H1 (cell line): ENCODE data around the gene MROH2A. TPM values are rescaled to one million over a fixed set of nuclear protein-coding genes. Genes with fewer than 3 reads are reported as not detected.
A peak's percentile ranks its signal among the peaks of the same experiment; 100 is the strongest.

ENCODE experiments used
- CTCF ChIA-PET: fragments of 300-600 bp; sonication (Branson Sonifier 250); formaldehyde crosslinking; loops from one replicate; lab custom pipeline; 2021; ENCODE audit not compliant: partially characterized antibody; lab: Charles Lee
- POLR2A ChIA-PET: fragments of 300-600 bp; sonication (Branson Sonifier 250); formaldehyde crosslinking; loops from one replicate; lab custom pipeline; 2021; ENCODE audit warnings: inconsistent platforms; ENCODE audit not compliant: partially characterized antibody; lab: Charles Lee
- DNase-seq, 2 experiments: peaks; one replicate each; pipeline versions ENCODE4 v3.0.0 to v3.0.0-alpha.2; 2010 to 2022; ENCODE audit warnings: low spot score in 2 of 2, low read depth in 1 of 2, mixed read lengths in 1 of 2
- FAIRE-seq: peaks from 2 replicates; lab custom pipeline; 2011; peaks lifted over from hg19 to GRCh38; lab: Jason Lieb, UNC
- H2AFZ ChIP-seq: 2 replicates; pipeline ENCODE4 v1.8.1; 2012; ENCODE audit warnings: low read length, inconsistent platforms
- H2AK5ac ChIP-seq: 2 replicates; pipeline ENCODE4 v1.6.1; 2013; ENCODE audit warnings: low read depth, low read length
- H2BK120ac ChIP-seq: replicated peaks from 2 replicates; pipeline ENCODE3; 2013; ENCODE audit warnings: low read depth, low read length, inconsistent platforms
- H2BK12ac ChIP-seq: 2 replicates; pipeline ENCODE4 v1.6.1; 2013; ENCODE audit warnings: low read depth, low read length
- H2BK15ac ChIP-seq: 2 replicates; pipeline ENCODE4 v1.6.1; 2013; ENCODE audit warnings: low read length
- H2BK20ac ChIP-seq: 2 replicates; pipeline ENCODE4 v1.6.1; 2013; ENCODE audit warnings: low read length
- H2BK5ac ChIP-seq: 2 replicates; pipeline ENCODE4 v1.6.1; 2013; ENCODE audit warnings: low read depth, low read length
- H3K14ac ChIP-seq: 2 replicates; pipeline ENCODE4 v1.6.1; 2013; ENCODE audit warnings: inconsistent platforms; ENCODE audit not compliant: insufficient read length
- H3K18ac ChIP-seq: 2 replicates; pipeline ENCODE4 v1.6.1; 2013; ENCODE audit warnings: low read length; ENCODE audit errors: extremely low read depth
- H3K23ac ChIP-seq: 2 replicates; pipeline ENCODE4 v1.6.1; 2013; ENCODE audit warnings: inconsistent platforms; ENCODE audit not compliant: insufficient read length
- H3K23me2 ChIP-seq: 2 replicates; pipeline ENCODE4 v1.6.1; 2013; ENCODE audit warnings: low read depth, low read length
- H3K27ac ChIP-seq: 2 replicates; pipeline ENCODE4 v1.6.1; 2011; ENCODE audit warnings: low read depth, low read length, inconsistent platforms
- H3K27me3 ChIP-seq, 4 experiments: replicated peaks in 1 of 4; 1 replicate in 1 of 4; 2 replicates in 3 of 4; pipeline versions ENCODE4 v1.6.1 to v1.8.1; 2011 to 2013; ENCODE audit warnings: low read length in 3 of 4, mild to moderate bottlenecking in 3 of 4, inconsistent platforms in 2 of 4, mixed read lengths in 2 of 4, moderate library complexity in 1 of 4; ENCODE audit not compliant: control insufficient read depth in 3 of 4, insufficient read depth in 3 of 4; ENCODE audit errors: extremely low read depth in 1 of 4
- H3K36me3 ChIP-seq, 4 experiments: 2 replicates each; pipeline versions ENCODE4 v1.6.1 to v1.8.1; 2011 to 2013; ENCODE audit warnings: mild to moderate bottlenecking in 4 of 4, low read length in 3 of 4, moderate library complexity in 2 of 4, control low read depth in 1 of 4, inconsistent platforms in 1 of 4; ENCODE audit not compliant: insufficient read depth in 4 of 4, control insufficient read depth in 2 of 4
- H3K4ac ChIP-seq: replicated peaks from 2 replicates; pipeline ENCODE3; 2013; ENCODE audit warnings: low read length, low read depth, mixed read lengths, inconsistent platforms; ENCODE audit not compliant: insufficient read length
- H3K4me1 ChIP-seq, 4 experiments: replicated peaks in 1 of 4; 1 replicate in 1 of 4; 2 replicates in 3 of 4; pipeline versions ENCODE4 v1.6.1 to v1.8.1; 2011 to 2013; ENCODE audit warnings: low read length in 3 of 4, inconsistent platforms in 2 of 4, mixed read lengths in 1 of 4; ENCODE audit not compliant: insufficient read depth in 4 of 4, control insufficient read depth in 3 of 4
- H3K4me2 ChIP-seq, 2 experiments: 2 replicates each; pipeline versions ENCODE4 v1.6.1 to v1.8.1; 2011 to 2013; ENCODE audit warnings: low read depth in 2 of 2, low read length in 2 of 2, control low read depth in 1 of 2, inconsistent platforms in 1 of 2, mild to moderate bottlenecking in 1 of 2; ENCODE audit not compliant: insufficient read depth in 1 of 2
- H3K4me3 ChIP-seq, 4 experiments: fragments of 200-600, 300-600 bp in 1 of 4; sonication (generic), shearing (Covaris generic), sonication (Bioruptor Twin) in 1 of 4; 2 replicates each; pipeline versions ENCODE4 v1.5.1 to v1.8.1; 2011 to 2016; ENCODE audit warnings: low read length in 4 of 4, low read depth in 3 of 4, control low read depth in 2 of 4, inconsistent platforms in 2 of 4, mild to moderate bottlenecking in 2 of 4, mixed read lengths in 1 of 4, moderate library complexity in 1 of 4; ENCODE audit not compliant: insufficient read depth in 2 of 4; ENCODE audit errors: extremely low read depth in 1 of 4
- H3K56ac ChIP-seq: replicated peaks from 2 replicates; pipeline ENCODE3; 2013; ENCODE audit warnings: low read depth, mild to moderate bottlenecking, mixed read lengths, low read length, inconsistent platforms; ENCODE audit not compliant: insufficient read length
- H3K79me1 ChIP-seq: 2 replicates; pipeline ENCODE4 v1.6.1; 2013; ENCODE audit warnings: low read depth, low read length, control low read depth
- H3K79me2 ChIP-seq, 2 experiments: 2 replicates each; pipeline versions ENCODE4 v1.6.1 to v1.8.1; 2012 to 2013; ENCODE audit warnings: low read length in 2 of 2, mild to moderate bottlenecking in 2 of 2, inconsistent platforms in 1 of 2; ENCODE audit not compliant: insufficient read depth in 2 of 2, control insufficient read depth in 1 of 2
- H3K9ac ChIP-seq, 4 experiments: replicated peaks in 1 of 4; 1 replicate in 1 of 4; 2 replicates in 3 of 4; pipeline versions ENCODE4 v1.6.1 to v1.8.1; 2011 to 2013; ENCODE audit warnings: low read depth in 3 of 4, low read length in 3 of 4, control low read depth in 2 of 4, mild to moderate bottlenecking in 2 of 4, moderate library complexity in 2 of 4, inconsistent platforms in 1 of 4; ENCODE audit errors: extremely low read depth in 1 of 4
- H3K9me3 ChIP-seq, 2 experiments: 2 replicates each; pipeline versions ENCODE4 v1.6.1 to v1.8.1; 2012 to 2013; ENCODE audit warnings: mild to moderate bottlenecking in 2 of 2, moderate library complexity in 2 of 2, control low read depth in 1 of 2, inconsistent platforms in 1 of 2, low read depth in 1 of 2, low read length in 1 of 2, mixed read lengths in 1 of 2; ENCODE audit not compliant: insufficient read depth in 2 of 2
- H4K20me1 ChIP-seq, 2 experiments: replicated peaks in 1 of 2; 2 replicates each; pipeline versions ENCODE3 to v1.8.1; 2011 to 2013; ENCODE audit warnings: inconsistent platforms in 2 of 2, low read length in 2 of 2, mild to moderate bottlenecking in 1 of 2; ENCODE audit not compliant: insufficient read depth in 2 of 2, control insufficient read depth in 1 of 2
- H4K5ac ChIP-seq: 2 replicates; pipeline ENCODE4 v1.6.1; 2013; ENCODE audit warnings: low read length, low read depth, mixed read lengths, inconsistent platforms; ENCODE audit not compliant: insufficient read length
- H4K8ac ChIP-seq: 2 replicates; pipeline ENCODE4 v1.8.0; 2013; ENCODE audit warnings: mild to moderate bottlenecking, moderate library complexity, low read length, inconsistent platforms; ENCODE audit not compliant: insufficient read depth; ENCODE audit errors: extremely low read depth
- H4K91ac ChIP-seq: replicated peaks from 2 replicates; pipeline ENCODE3; 2013; ENCODE audit warnings: low read length, mixed read lengths, inconsistent platforms; ENCODE audit not compliant: insufficient read length
- GABPA ChIP-seq: IDR thresholded peaks from 2 replicates; pipeline ENCODE4 v1.6.1; 2011; ENCODE audit warnings: mild to moderate bottlenecking, low read length, moderate library complexity, borderline replicate concordance; ENCODE audit not compliant: insufficient read depth
- KDM1A ChIP-seq: fragments of 200-600, 300-600 bp; sonication (generic); IDR thresholded peaks from 2 replicates; pipeline ENCODE4 v1.7.1; 2016; ENCODE audit warnings: mild to moderate bottlenecking, low read length, borderline replicate concordance
- RBBP5 ChIP-seq: IDR thresholded peaks from 2 replicates; pipeline ENCODE4 v1.7.1; 2012; ENCODE audit warnings: low read depth, mild to moderate bottlenecking, inconsistent platforms, low read length, moderate library complexity, borderline replicate concordance
- RXRA ChIP-seq: IDR thresholded peaks from 2 replicates; pipeline ENCODE4 v1.6.1; 2011; ENCODE audit warnings: low read depth, mild to moderate bottlenecking, low read length, moderate library complexity; ENCODE audit not compliant: insufficient read depth
- WGBS, 2 experiments: shearing (Covaris generic) in 1 of 2; methylation state at CpG; one replicate each; pipeline versions ENCODE4 v1.1.6 to v1.1.7; 2013 to 2015; ENCODE audit warnings: low lambda C conversion rate in 2 of 2, mixed read lengths in 2 of 2, inconsistent platforms in 1 of 2, low coverage in 1 of 2, missing lambda C conversion rate in 1 of 2; ENCODE audit not compliant: insufficient replicate concordance in 2 of 2, insufficient coverage in 1 of 2, insufficient read length in 1 of 2; ENCODE audit errors: extremely low coverage in 1 of 2, missing lambda C conversion rate in 1 of 2; 5-methylcytosine and 5-hydroxymethylcytosine counted together
- polyA plus RNA-seq, 7 experiments: library from polyadenylated mRNA; depleted of rRNA in 3 of 7; stranded (reverse) in 5 of 7; unstranded in 2 of 7; fragments of >200 nt in 5 of 7; fragments of 200-250 nt in 2 of 7; gene quantifications; 1 replicate in 5 of 7; 2 replicates in 1 of 7; 4 replicates in 1 of 7; pipeline versions ENCODE4 v1.2.1 to v1.2.3, GENCODE V29; 2011 to 2013; ENCODE audit warnings: missing spikeins in 2 of 7, mixed read lengths in 2 of 7
- total RNA-seq: library from RNA; stranded (reverse); fragmentation: NEBNext Ultra II Directional; extraction: Animal tissue kit (Norgen Biotek cat#: 25700); gene quantifications from 2 replicates; pipeline ENCODE4 v1.2.1, GENCODE V29; 2021

Gene MROH2A
- total and polyA plus RNA-seq, 2 of the 8 experiments (the other 6 are each of a cell fraction or from before 2014, with no cell fraction given) = not detected

- H3K23ac ChIP-seq = no peak overlapping the region
- H2AFZ ChIP-seq = no peak overlapping the region
- no peak overlapping the region for H2BK20ac ChIP-seq
- H3K27me3 ChIP-seq = no peaks in the 10 kb centered on the region
- H3K4ac ChIP-seq = no peak overlapping the region
- DNase-seq (no peak), FAIRE-seq (no peak)
- H3K4me3 ChIP-seq = peak overlapping the region; percentile 92 to 99 (median 96)
- H4K5ac ChIP-seq = no peak overlapping the region
- ChIA-PET CTCF (interaction anchor here (1.6 kb wide), 1 partner anchor 10 kb away, joined by 3 read pairs; no protein-coding TSS in a partner anchor), POLR2A (interaction anchor here (0.9 to 1.7 kb wide), 5 partner anchors 10 to 21 kb away, joined by 3 to 6 read pairs (median 4); no protein-coding TSS in a partner anchor)
- H3K79me2 ChIP-seq = peaks cover 21 to 48% of the 10 kb centered on the region in 2 experiments
- H2BK120ac ChIP-seq = no peak overlapping the region
- peak overlapping the region; percentile 87 to 94 for H3K4me2 ChIP-seq
- H2BK12ac ChIP-seq = no peak overlapping the region
- H3K18ac ChIP-seq = no peak overlapping the region
- peaks cover 3% of the 10 kb centered on the region; the same call in 1 of the 2 replicates for H3K79me1 ChIP-seq
- H2AK5ac ChIP-seq = no peak overlapping the region
- H3K9me3 ChIP-seq = no peaks in the 10 kb centered on the region
- 52% methylated on average over 8 of the region's 8 CpGs; no CpG with 5 or more reads in 1 of the 2 experiments for WGBS, 2 experiments
- H3K9ac ChIP-seq = peak overlapping the region in 3 of 4 experiments; percentile 51 to 84 (median 60); a peak in 5 of 7 replicates
- peaks cover 28 to 48% (median 31%) of the 10 kb centered on the region in 4 experiments for H3K36me3 ChIP-seq
- H3K56ac ChIP-seq = no peak overlapping the region
- peaks cover 7% of the 10 kb centered on the region for H3K23me2 ChIP-seq
- no peak overlapping the region for H4K91ac ChIP-seq
- no peak overlapping the region for H2BK5ac ChIP-seq
- peak; percentile 43; the same call in 1 of the 2 replicates for TF ChIP-seq KDM1A
- no peak for TF ChIP-seq RBBP5
- no peak for TF ChIP-seq RXRA
- no peak for TF ChIP-seq GABPA
- H3K27ac ChIP-seq = no peak overlapping the region
- H4K20me1 ChIP-seq = peaks cover 3 to 7% of the 10 kb centered on the region in 2 experiments
- H3K14ac ChIP-seq = no peak overlapping the region
- H2BK15ac ChIP-seq = no peak overlapping the region
- H4K8ac ChIP-seq = no peak overlapping the region
- H3K4me1 ChIP-seq = peaks cover 0 to 5% (median 2%) of the 10 kb centered on the region in 4 experiments; a peak in 4 of 7 replicates
Observed at GRCh38 chr2:233853353-233853752, 75.2 kb downstream of the MROH2A start.
